Left kidney (tissue), 2 donors: Measurements from ENCODE around the gene EMX2. TPM values are rescaled to one million over a fixed set of nuclear protein-coding genes. Genes with fewer than 3 reads are reported as not detected.

Experiments
- DNase-seq: peaks from one replicate; pipeline ENCODE4 v3.0.0-alpha.2; 2013
- polyA plus RNA-seq: library from polyadenylated mRNA; unstranded; fragments of 120-200 nt; gene quantifications from one replicate; pipeline ENCODE4 v1.2.1, GENCODE V29; 2013; ENCODE audit not compliant: insufficient read length

EMX2 gene
- polyA plus RNA-seq, 1 donor = 177 TPM

DNA sequence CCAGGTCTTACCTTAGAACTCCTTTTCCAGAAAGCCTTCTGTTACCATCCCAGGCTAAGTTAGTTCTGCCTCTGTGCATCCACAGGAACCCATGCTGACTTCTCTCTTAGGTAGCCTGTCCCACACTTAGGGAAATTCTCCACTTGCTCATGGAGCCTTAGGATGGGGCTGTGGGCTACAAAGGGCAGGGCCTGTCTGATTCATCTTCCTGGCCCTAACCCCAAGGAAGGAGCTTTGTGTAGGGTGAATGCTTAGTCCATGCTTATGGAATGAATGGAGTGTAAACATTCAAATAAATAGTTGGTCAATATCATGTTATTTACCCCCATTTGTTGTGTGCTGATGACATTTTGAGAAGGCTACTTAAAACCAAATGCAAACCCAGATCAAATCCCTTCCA, 54.7 kb downstream of the EMX2 start:
- no peak for DNase-seq

Other genes with a start within 250 kb of the EMX2 start
- gene PDZD8, start 167.3 kb upstream of the EMX2 start, polyA plus RNA-seq = 48.4 TPM